NCI-H187 treated with DMSO at 0.1 percent for 48 hours (cell line): ENCODE measurements around the gene JMJD6.

Experiments
- DNase-seq: peaks from one replicate; lab custom pipeline; 2025; lab: John Stamatoyannopoulos, UW

The JMJD6 gene

GRCh38 chr17:76678330-76678729, 48.1 kb downstream of the JMJD6 start:
- no peak for DNase-seq

DNA sequence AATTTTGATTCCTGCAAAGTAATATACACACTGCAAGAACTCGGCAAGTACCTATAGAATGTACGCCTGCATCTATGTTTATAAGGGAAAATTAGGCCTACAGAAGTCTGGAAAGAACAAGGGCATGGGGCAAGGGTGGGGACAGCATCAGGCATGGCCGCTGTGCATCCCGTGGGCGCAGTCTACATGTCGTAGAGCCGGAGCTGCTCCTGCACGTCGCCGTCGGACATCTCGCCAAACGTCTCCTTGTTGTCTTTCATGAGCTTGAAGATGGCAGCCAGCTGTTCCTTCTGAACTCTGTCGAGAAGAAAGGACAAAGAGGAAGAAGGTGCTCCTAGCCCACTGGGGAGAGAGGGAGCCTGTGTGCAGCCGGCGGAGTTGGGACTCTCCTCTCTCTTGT, 49.0 kb downstream of the JMJD6 start:
- DNase-seq, result no peak

GRCh38 chr17:76676629-76677028, 49.8 kb downstream of the JMJD6 start:
- DNase-seq, result no peak

DNA sequence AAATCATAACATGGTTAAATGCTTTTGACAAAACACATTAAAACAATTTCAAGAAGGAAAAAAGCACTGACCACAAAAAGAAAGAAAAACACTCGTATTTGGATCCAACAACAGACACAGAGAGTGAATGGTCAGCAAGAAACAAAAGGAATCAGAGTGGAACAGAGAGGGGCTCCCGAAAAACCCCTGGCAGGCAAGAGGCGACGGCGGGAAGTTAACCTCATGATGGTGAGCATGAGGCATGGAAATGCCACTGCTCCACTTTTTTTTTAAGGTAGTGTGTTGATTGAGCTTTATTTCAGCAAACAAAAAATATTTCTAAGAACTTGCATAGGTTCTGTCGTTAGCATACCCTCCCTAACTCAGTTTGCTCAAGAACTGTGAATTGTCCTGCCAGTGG, 50.8 kb downstream of the JMJD6 start:
- no peak for DNase-seq

DNA sequence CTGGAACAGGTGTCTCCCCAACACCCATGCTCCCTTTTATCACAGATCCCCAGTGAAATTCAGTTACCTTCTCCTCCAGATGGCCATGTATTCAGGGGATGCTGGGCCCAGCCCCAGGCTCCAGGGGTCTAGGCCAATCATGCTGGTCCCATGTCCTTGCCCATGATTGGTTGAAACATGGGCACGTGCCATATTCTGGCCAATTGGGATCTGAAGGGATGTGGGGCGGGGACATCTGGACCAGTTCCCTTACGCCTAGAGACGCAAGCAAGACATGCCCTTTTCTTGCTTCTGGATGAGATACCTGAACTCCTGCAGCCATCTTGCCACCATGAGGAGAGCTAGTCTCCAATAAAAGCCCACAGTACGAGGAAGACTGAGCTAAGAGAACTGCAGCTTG, 51.8 kb downstream of the JMJD6 start:
- DNase-seq, result no peak

- no peak for DNase-seq
Observed at GRCh38 chr17:76673729-76674128, 52.7 kb downstream of the JMJD6 start.

- no peak for DNase-seq
Observed at GRCh38 chr17:76672892-76673291, 53.5 kb downstream of the JMJD6 start.

DNA sequence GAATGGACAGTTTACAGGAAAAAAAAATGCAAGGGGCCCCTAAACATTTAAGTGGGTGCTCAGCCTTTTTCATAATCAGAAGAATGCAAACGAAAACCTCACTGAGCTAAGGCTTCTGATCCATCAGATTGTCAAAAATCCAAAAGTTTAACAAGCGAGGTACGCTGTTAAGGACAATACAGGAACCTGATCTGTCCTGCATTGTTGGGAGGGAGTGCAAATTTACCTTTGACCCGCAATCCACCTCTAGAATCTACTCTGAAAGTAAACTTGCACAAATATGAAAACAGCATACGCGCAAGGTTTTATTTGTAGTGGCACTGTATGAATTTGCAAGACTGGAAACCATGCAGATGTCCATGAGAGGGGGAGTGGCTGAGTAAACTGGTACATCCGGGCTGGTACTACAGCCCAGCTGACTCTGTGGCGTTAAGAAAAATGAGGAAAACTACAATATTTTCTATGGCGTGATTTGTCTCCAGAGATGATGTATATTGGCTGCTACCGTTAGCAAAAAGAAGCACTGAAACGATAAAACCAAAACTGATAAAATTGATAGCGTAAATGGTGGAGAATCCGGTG, 54.0 kb downstream of the JMJD6 start:
- DNase-seq, result no peak

- DNase-seq, result no peak
Observed at GRCh38 chr17:76671912-76672262, 54.5 kb downstream of the JMJD6 start.

GRCh38 chr17:76671123-76671911, 55.1 kb downstream of the JMJD6 start:
- peak; percentile 97 for DNase-seq

GRCh38 chr17:76670718-76671122, 55.7 kb downstream of the JMJD6 start:
- DNase-seq, result no peak

GRCh38 chr17:76670020-76670717, 56.2 kb downstream of the JMJD6 start:
- DNase-seq, result no peak
